ENCODE results near the gene MCM3AP. TPM values are rescaled to one million over a fixed set of nuclear protein-coding genes. Genes with fewer than 3 reads are reported as not detected.
"Not testable (repeated sequence)": the region's sequence is repeated elsewhere in the genome, so short reads cannot be mapped to it uniquely, and the experiment has no call there.

Gene MCM3AP
- total and polyA plus RNA-seq, 8 donors: 77.4 to 106 (median 94.9) TPM

DNA sequence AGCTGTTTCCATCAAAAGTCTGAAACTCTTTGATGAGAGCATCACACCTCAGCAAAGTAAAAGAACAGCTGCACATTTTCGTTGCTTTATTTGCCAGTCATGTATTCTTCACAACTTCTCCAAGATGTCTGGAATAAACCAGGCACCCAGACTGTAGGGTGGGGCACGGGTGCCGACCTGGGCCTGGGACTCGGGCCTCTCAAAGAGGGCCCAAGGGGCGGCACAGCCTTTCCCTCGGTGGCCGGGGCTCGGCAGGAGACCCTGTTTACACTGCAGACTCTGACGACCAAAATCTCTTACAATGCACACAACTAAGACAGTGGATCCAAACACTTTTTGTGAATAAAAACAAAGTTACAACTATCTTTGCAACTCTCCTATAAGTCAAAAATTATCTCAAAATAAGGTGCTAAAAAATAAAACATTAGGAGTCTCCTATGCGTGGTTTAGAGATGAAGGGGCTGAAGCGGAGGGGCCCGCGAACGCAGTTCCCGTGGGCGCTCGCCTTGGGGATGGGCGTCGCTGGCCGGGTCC lies 57.5 kb downstream of the MCM3AP start:
- H3K9me3 ChIP-seq: no peaks in the 10 kb centered on the region
- H3K36me3 ChIP-seq: peaks cover 0 to 10% of the 10 kb centered on the region in 2 donors
- peaks cover 12 to 52% of the 10 kb centered on the region in 2 donors for H3K4me1 ChIP-seq
- H3K27ac ChIP-seq: peak overlapping the region; percentile 65 to 83
- no peaks in the 10 kb centered on the region for H3K27me3 ChIP-seq
- DNase-seq: peak in 2 of 4 donors; percentile 14 to 80
- peak overlapping the region; percentile 97 to 98 for H3K4me3 ChIP-seq
- TF ChIP-seq, protein P1, sequence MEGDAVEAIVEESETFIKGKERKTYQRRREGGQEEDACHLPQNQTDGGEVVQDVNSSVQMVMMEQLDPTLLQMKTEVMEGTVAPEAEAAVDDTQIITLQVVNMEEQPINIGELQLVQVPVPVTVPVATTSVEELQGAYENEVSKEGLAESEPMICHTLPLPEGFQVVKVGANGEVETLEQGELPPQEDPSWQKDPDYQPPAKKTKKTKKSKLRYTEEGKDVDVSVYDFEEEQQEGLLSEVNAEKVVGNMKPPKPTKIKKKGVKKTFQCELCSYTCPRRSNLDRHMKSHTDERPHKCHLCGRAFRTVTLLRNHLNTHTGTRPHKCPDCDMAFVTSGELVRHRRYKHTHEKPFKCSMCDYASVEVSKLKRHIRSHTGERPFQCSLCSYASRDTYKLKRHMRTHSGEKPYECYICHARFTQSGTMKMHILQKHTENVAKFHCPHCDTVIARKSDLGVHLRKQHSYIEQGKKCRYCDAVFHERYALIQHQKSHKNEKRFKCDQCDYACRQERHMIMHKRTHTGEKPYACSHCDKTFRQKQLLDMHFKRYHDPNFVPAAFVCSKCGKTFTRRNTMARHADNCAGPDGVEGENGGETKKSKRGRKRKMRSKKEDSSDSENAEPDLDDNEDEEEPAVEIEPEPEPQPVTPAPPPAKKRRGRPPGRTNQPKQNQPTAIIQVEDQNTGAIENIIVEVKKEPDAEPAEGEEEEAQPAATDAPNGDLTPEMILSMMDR (IDR thresholded peaks at IDR 0.05): no peak
- intact Hi-C loops (cut with DNase I): no loop called here
- peak; percentile 25 for ATAC-seq

DNA sequence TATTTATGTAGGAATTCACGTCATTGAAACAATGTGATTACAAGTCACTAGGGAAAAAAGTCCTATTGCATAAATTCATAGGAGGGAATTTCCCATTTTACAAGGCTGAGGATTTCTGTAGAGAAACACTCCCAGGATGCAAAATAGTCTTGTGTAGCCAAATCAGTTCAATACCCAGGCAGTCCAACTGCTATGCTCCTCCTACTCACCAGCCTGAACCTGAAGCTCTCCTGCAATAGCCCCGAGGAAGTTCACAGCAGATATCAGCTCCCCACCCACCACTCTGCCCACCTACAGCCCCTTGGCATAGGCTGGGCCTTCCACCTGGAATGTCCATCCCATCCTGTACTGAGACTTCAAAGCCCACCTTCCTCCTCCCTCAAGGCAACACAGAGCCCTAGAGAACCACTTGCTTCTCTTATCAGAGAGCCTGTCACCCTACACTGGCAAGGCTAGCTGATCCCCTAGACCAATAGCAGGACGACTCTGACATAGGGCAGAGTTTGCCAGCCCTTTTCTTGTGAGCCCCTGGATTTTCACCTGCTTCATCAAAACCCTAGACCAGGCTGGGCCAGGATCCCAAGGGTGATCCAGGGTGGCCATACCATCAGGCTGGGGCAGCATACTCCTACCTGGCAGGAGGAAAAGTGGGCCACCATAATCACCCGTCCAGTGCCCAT lies 58.4 kb downstream of the MCM3AP start:
- TF ChIP-seq, protein P1 (IDR thresholded peaks at IDR 0.05): no peak
- intact Hi-C loops (cut with DNase I): no loop called here
- H3K4me1 ChIP-seq: peaks cover 12 to 58% of the 10 kb centered on the region in 2 donors
- H3K27ac ChIP-seq: peak overlapping the region; percentile 29 to 65
- DNase-seq (no peak), ATAC-seq (peak; percentile 29)
- H3K9me3 ChIP-seq: no peaks in the 10 kb centered on the region
- no peaks in the 10 kb centered on the region for H3K27me3 ChIP-seq
- peaks cover 0 to 13% of the 10 kb centered on the region in 2 donors for H3K36me3 ChIP-seq
- H3K4me3 ChIP-seq: peak overlapping the region; percentile 97 to 98

DNA sequence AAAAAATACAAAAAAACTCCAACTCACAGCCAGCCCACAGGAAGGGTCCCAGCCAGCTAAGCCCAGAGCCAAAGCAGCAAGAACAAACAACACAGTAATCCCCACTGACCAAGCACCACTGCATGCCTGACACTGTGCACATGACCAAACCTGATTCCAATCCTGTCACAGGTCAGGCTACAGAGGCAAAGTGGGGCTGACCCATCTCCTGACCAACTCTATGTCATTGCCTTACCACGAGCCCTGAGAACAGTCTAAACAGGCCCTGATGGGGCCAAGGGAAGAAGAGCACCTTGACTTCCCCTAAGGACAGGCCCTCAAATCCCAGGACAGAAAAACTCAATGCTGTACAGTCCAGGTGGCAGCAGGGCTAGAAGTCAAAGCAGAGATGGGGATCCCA lies 59.3 kb downstream of the MCM3AP start:
- TF ChIP-seq, protein P1 (IDR thresholded peaks at IDR 0.05): no peak
- H3K9me3 ChIP-seq: no peaks in the 10 kb centered on the region
- intact Hi-C loops (cut with DNase I): no loop called here
- H3K27ac ChIP-seq: no peak overlapping the region
- ATAC-seq (no peak), DNase-seq (no peak)
- H3K4me3 ChIP-seq: peak overlapping the region in 1 of 2 donors; percentile 98
- peaks cover 0 to 22% of the 10 kb centered on the region in 2 donors for H3K36me3 ChIP-seq
- peaks cover 12 to 58% of the 10 kb centered on the region in 2 donors for H3K4me1 ChIP-seq
- no peaks in the 10 kb centered on the region for H3K27me3 ChIP-seq

DNA sequence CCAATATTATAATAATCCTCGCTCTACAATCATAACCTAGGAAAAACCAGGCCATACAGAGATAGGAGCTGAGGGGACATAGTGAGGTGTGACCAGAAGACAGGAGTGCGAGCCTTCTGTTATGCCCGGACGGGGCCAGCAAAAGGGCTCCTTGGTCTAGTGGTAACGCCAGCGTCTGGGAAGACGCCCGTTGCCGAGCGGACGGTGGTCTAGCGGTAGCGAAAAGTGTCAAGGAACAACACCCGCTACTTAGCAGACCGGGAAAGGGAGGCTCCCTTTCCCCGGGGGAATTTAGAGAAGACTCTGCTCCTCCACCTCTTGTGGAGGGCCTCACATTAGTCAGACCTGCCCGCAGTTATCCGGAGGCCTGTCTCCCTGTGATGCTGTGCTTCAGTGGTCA lies 61.8 kb downstream of the MCM3AP start:
- DNase-seq; H3K4me3 ChIP-seq; intact Hi-C loops (cut with DNase I); H3K27ac ChIP-seq; H3K27me3 ChIP-seq; H3K9me3 ChIP-seq; ATAC-seq: not testable (repeated sequence)
- Histone ChIP-seq H3K36me3 (peaks cover 0 to 45% of the 10 kb centered on the region in 2 donors), H3K4me1 (peaks cover 12 to 53% of the 10 kb centered on the region in 2 donors)

DNA sequence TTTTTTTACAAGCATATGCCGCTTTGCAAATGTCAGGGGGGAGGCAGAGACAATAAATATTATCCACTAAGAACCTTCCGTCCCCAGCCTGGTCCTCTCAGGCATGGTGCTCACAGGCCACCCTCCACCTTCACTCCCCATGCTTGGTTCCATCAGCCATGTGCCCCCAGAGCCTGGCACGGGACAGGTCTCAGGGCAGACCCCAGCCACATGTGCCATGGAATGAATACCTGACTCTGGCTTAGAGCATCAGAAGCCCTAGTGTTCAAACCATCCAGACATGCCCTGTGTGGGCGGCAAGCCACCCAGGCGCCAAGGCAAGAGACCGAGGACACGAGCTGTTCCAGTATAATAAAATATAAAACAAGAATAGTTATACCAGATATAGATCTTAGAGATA lies 62.2 kb downstream of the MCM3AP start:
- intact Hi-C loops (cut with DNase I): no loop called here
- peaks cover 12 to 53% of the 10 kb centered on the region in 2 donors for H3K4me1 ChIP-seq
- H3K27me3 ChIP-seq: no peaks in the 10 kb centered on the region
- H3K36me3 ChIP-seq: peaks cover 0 to 49% of the 10 kb centered on the region in 2 donors
- H3K4me3 ChIP-seq: no peak overlapping the region
- TF ChIP-seq, protein P1 (IDR thresholded peaks at IDR 0.05): no peak
- no peak for DNase-seq
- ATAC-seq: no peak
- H3K9me3 ChIP-seq: no peaks in the 10 kb centered on the region
- no peak overlapping the region for H3K27ac ChIP-seq

Measured in left lung (tissue), 10 donors.